Uterus (tissue), 2 donors: ENCODE results near the gene GPER1.
"Not testable (repeated sequence)": the region's sequence is repeated elsewhere in the genome, so short reads cannot be mapped to it uniquely, and the experiment has no call there.

Experiments used
- POLR2A ChIP-seq, 2 donors: fragments of 450-650 bp; IDR thresholded peaks; one replicate each; pipeline ENCODE4 v1.6.1; 2016; ENCODE audit warnings: antibody characterized with exemption in 2 of 2, mild to moderate bottlenecking in 1 of 2, moderate library complexity in 1 of 2
- TF ChIP-seq, protein P1 (sequence below), 4 experiments: fragments of 200-600 bp in 2 of 4; fragments of 450-650 bp in 2 of 4; sonication (generic) in 2 of 4; IDR thresholded peaks; one replicate each; pipeline ENCODE4 v1.5.1; 2016 to 2019; ENCODE audit warnings: antibody characterized with exemption in 4 of 4, mild to moderate bottlenecking in 2 of 4, moderate library complexity in 1 of 4

GRCh38 chr7:1074018-1074417 is 13.9 kb upstream of the GPER1 start:
- not testable (repeated sequence) for TF ChIP-seq POLR2A (IDR thresholded peaks at IDR 0.05)
- TF ChIP-seq, protein P1, sequence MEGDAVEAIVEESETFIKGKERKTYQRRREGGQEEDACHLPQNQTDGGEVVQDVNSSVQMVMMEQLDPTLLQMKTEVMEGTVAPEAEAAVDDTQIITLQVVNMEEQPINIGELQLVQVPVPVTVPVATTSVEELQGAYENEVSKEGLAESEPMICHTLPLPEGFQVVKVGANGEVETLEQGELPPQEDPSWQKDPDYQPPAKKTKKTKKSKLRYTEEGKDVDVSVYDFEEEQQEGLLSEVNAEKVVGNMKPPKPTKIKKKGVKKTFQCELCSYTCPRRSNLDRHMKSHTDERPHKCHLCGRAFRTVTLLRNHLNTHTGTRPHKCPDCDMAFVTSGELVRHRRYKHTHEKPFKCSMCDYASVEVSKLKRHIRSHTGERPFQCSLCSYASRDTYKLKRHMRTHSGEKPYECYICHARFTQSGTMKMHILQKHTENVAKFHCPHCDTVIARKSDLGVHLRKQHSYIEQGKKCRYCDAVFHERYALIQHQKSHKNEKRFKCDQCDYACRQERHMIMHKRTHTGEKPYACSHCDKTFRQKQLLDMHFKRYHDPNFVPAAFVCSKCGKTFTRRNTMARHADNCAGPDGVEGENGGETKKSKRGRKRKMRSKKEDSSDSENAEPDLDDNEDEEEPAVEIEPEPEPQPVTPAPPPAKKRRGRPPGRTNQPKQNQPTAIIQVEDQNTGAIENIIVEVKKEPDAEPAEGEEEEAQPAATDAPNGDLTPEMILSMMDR (IDR thresholded peaks at IDR 0.05): not testable (repeated sequence)
